GM23248 (cell line): Measurements from ENCODE around the gene ELAVL1. TPM values are rescaled to one million over a fixed set of nuclear protein-coding genes. Genes with fewer than 3 reads are reported as not detected.
A peak's percentile ranks its signal among the peaks of the same experiment; 100 is the strongest.

Experiments
- DNase-seq: peaks from one replicate; pipeline ENCODE4 v3.0.0-alpha.2; 2015
- H2AFZ ChIP-seq: fragments of 200-600 bp; sonication (generic); 2 replicates; pipeline ENCODE4 v1.6.1; 2016; ENCODE audit warnings: antibody characterized with exemption
- H3F3A ChIP-seq: fragments of 200-600 bp; sonication (generic); 2 replicates; pipeline ENCODE4 v1.6.1; 2016; ENCODE audit warnings: mild to moderate bottlenecking, antibody characterized with exemption, mixed run types; ENCODE audit not compliant: insufficient read depth
- H3K27ac ChIP-seq: fragments of 200-600 bp; sonication (generic); 2 replicates; pipeline ENCODE4 v1.5.1; 2016; ENCODE audit warnings: mild to moderate bottlenecking
- H3K27me3 ChIP-seq: fragments of 200-600 bp; sonication (generic); replicated peaks from 2 replicates; pipeline ENCODE4 v1.6.1; 2016; ENCODE audit warnings: mild to moderate bottlenecking; ENCODE audit not compliant: insufficient read depth
- H3K36me3 ChIP-seq: fragments of 200-600 bp; sonication (generic); 2 replicates; pipeline ENCODE4 v1.6.1; 2016; ENCODE audit warnings: low read depth, mild to moderate bottlenecking
- H3K4me1 ChIP-seq: fragments of 200-600 bp; sonication (generic); 2 replicates; pipeline ENCODE4 v1.6.1; 2016; ENCODE audit warnings: mild to moderate bottlenecking; ENCODE audit not compliant: insufficient read depth
- H3K4me2 ChIP-seq: fragments of 200-600 bp; sonication (generic); one replicate; pipeline ENCODE4 v1.6.1; 2016; ENCODE audit warnings: mild to moderate bottlenecking; ENCODE audit not compliant: unreplicated experiment
- H3K4me3 ChIP-seq: fragments of 200-600 bp; sonication (generic); 2 replicates; pipeline ENCODE4 v1.5.1; 2016; ENCODE audit warnings: mild to moderate bottlenecking
- H3K79me2 ChIP-seq: fragments of 200-600 bp; sonication (generic); 2 replicates; pipeline ENCODE4 v1.6.1; 2016; ENCODE audit warnings: mild to moderate bottlenecking; ENCODE audit not compliant: insufficient read depth
- H3K9ac ChIP-seq: fragments of 200-600 bp; sonication (generic); 2 replicates; pipeline ENCODE4 v1.6.1; 2016; ENCODE audit warnings: mild to moderate bottlenecking
- H3K9me2 ChIP-seq: fragments of 200-600 bp; sonication (generic); 2 replicates; pipeline ENCODE4 v1.6.1; 2016; ENCODE audit warnings: mixed run types, mild to moderate bottlenecking, moderate library complexity; ENCODE audit not compliant: insufficient read depth
- H3K9me3 ChIP-seq: fragments of 200-600 bp; sonication (generic); one replicate; pipeline ENCODE4 v1.6.1; 2017; ENCODE audit warnings: low read depth
- H4K20me1 ChIP-seq: fragments of 200-600 bp; sonication (generic); 2 replicates; pipeline ENCODE4 v1.6.0; 2016; ENCODE audit not compliant: insufficient read depth
- EZH2 ChIP-seq: fragments of 200-600 bp; sonication (generic); IDR thresholded peaks from 2 replicates; pipeline ENCODE4 v1.6.1; 2018; ENCODE audit warnings: antibody characterized with exemption, mild to moderate bottlenecking; ENCODE audit not compliant: insufficient read depth, poor library complexity, severe bottlenecking
- EZH2phosphoT487 ChIP-seq: fragments of 200-600 bp; sonication (generic); IDR thresholded peaks from 2 replicates; pipeline ENCODE4 v1.6.1; 2018; ENCODE audit warnings: antibody characterized with exemption, moderate library complexity, mild to moderate bottlenecking, low read depth; ENCODE audit not compliant: insufficient read depth
- WGBS, 2 experiments: methylation state at CpG; one replicate each; pipeline ENCODE4 v1.1.6; 2015 to 2017; ENCODE audit warnings: low lambda C conversion rate in 2 of 2, low coverage in 1 of 2; ENCODE audit errors: missing lambda C conversion rate in 2 of 2; 5-methylcytosine and 5-hydroxymethylcytosine counted together
- in situ Hi-C: fragments of 300-500 bp; cut with MboI; formaldehyde crosslinking; loops from 2 replicates; pipeline ENCODE4 v1.15.0; 2020
- polyA plus RNA-seq: library from polyadenylated mRNA; unstranded; fragments of >200 nt; fragmentation: Nextera tagmentation; extraction: Ambion mirVana; gene quantifications from 2 replicates; pipeline ENCODE4 v1.2.1, GENCODE V29; 2016
- total RNA-seq: library from RNA; depleted of rRNA; stranded (reverse); fragments of >200 nt; shearing (Covaris generic); gene quantifications from 2 replicates; pipeline ENCODE4 v1.2.3, GENCODE V29; 2014

ELAVL1 gene
- total and polyA plus RNA-seq, 2 experiments from 2014 or later: 48.1 to 78.9 TPM

- peaks cover 18% of the 10 kb centered on the region for H4K20me1 ChIP-seq
- H3K4me3 ChIP-seq: no peak overlapping the region
- WGBS, 2 experiments: 77% methylated on average over 23 of the region's 23 CpGs
- no peak for TF ChIP-seq EZH2phosphoT487
- TF ChIP-seq EZH2: no peak
- DNase-seq: peak; percentile 79
- H3F3A ChIP-seq: no peaks in the 10 kb centered on the region; the same call in 1 of the 2 replicates
- H3K9me2 ChIP-seq: no peaks in the 10 kb centered on the region
- H3K4me2 ChIP-seq: no peak overlapping the region
- peaks cover 14% of the 10 kb centered on the region for H3K4me1 ChIP-seq
- no peaks in the 10 kb centered on the region for H3K27me3 ChIP-seq
- no peak overlapping the region for H3K9ac ChIP-seq
- H3K27ac ChIP-seq: no peak overlapping the region; the same call in 1 of the 2 replicates
- in situ Hi-C loops: no loop called here
- peaks cover 92% of the 10 kb centered on the region for H3K79me2 ChIP-seq
- H3K9me3 ChIP-seq: no peaks in the 10 kb centered on the region
- H2AFZ ChIP-seq: no peak overlapping the region
- peaks cover 27% of the 10 kb centered on the region; the same call in 1 of the 2 replicates for H3K36me3 ChIP-seq
Observed at GRCh38 chr19:7986321-7987113, 18.9 kb downstream of the ELAVL1 start.

GRCh38 chr19:7985481-7985911, 19.9 kb downstream of the ELAVL1 start:
- Histone ChIP-seq H4K20me1 (peaks cover 18% of the 10 kb centered on the region), H3K9me2 (no peaks in the 10 kb centered on the region), H3K79me2 (peaks cover 86% of the 10 kb centered on the region), H3K9me3 (no peaks in the 10 kb centered on the region), H3F3A (no peaks in the 10 kb centered on the region; the same call in 1 of the 2 replicates), H3K36me3 (peaks cover 18% of the 10 kb centered on the region; the same call in 1 of the 2 replicates), H3K27me3 (no peaks in the 10 kb centered on the region), H3K4me1 (peaks cover 14% of the 10 kb centered on the region), H2AFZ (no peak overlapping the region), H3K27ac (no peak overlapping the region), H3K4me2 (no peak overlapping the region), H3K9ac (no peak overlapping the region), H3K4me3 (no peak overlapping the region)
- in situ Hi-C loops: no loop called here
- no peak for TF ChIP-seq EZH2
- TF ChIP-seq EZH2phosphoT487: no peak
- WGBS, 2 experiments: 87 to 95% methylated on average over 5 to 7 of the region's 7 CpGs
- no peak for DNase-seq

- H3F3A ChIP-seq: no peaks in the 10 kb centered on the region; the same call in 1 of the 2 replicates
- no peak overlapping the region for H3K9ac ChIP-seq
- peaks cover 73% of the 10 kb centered on the region for H3K79me2 ChIP-seq
- H3K27ac ChIP-seq: no peak overlapping the region
- H3K27me3 ChIP-seq: no peaks in the 10 kb centered on the region
- H3K4me3 ChIP-seq: no peak overlapping the region
- H3K4me1 ChIP-seq: peaks cover 14% of the 10 kb centered on the region
- 87 to 91% methylated on average over 14 of the region's 14 CpGs for WGBS, 2 experiments
- TF ChIP-seq EZH2 (no peak), EZH2phosphoT487 (no peak)
- no peaks in the 10 kb centered on the region for H3K9me3 ChIP-seq
- no peak overlapping the region for H3K4me2 ChIP-seq
- H3K36me3 ChIP-seq: peaks cover 9% of the 10 kb centered on the region; the same call in 1 of the 2 replicates
- H4K20me1 ChIP-seq: peaks cover 18% of the 10 kb centered on the region
- no peaks in the 10 kb centered on the region for H3K9me2 ChIP-seq
- DNase-seq: no peak
- in situ Hi-C loops: no loop called here
- H2AFZ ChIP-seq: no peak overlapping the region
Observed at GRCh38 chr19:7983995-7984837, 21.2 kb downstream of the ELAVL1 start.

- Histone ChIP-seq H3K27me3 (no peaks in the 10 kb centered on the region), H3K36me3 (peaks cover 3% of the 10 kb centered on the region; the same call in 1 of the 2 replicates), H3K9ac (no peak overlapping the region), H3K79me2 (peaks cover 65% of the 10 kb centered on the region), H2AFZ (no peak overlapping the region), H3F3A (no peaks in the 10 kb centered on the region; the same call in 1 of the 2 replicates), H3K9me2 (no peaks in the 10 kb centered on the region), H4K20me1 (peaks cover 18% of the 10 kb centered on the region), H3K27ac (no peak overlapping the region), H3K4me2 (no peak overlapping the region), H3K9me3 (no peaks in the 10 kb centered on the region), H3K4me3 (no peak overlapping the region), H3K4me1 (peaks cover 14% of the 10 kb centered on the region)
- DNase-seq: no peak
- in situ Hi-C loops: no loop called here
- WGBS, 2 experiments: 92 to 94% methylated on average over 17 to 18 of the region's 18 CpGs
- no peak for TF ChIP-seq EZH2
- TF ChIP-seq EZH2phosphoT487: no peak
Observed at GRCh38 chr19:7983286-7983950, 22.0 kb downstream of the ELAVL1 start.
